K562 (cell line): ENCODE data around the gene DAPK1.

Experiments used
- CTCF ChIP-seq, 3 experiments: IDR thresholded peaks in 2 of 3; conservative IDR thresholded peaks in 1 of 3; 2 replicates each; pipeline ENCODE4 v1.5.1; 2011 to 2012; ENCODE audit warnings: low read length in 3 of 3, mild to moderate bottlenecking in 3 of 3, control low read depth in 2 of 3, improper control_type of control experiment in 1 of 3, inconsistent platforms in 1 of 3, low read depth in 1 of 3, mixed read lengths in 1 of 3, moderate library complexity in 1 of 3; ENCODE audit not compliant: insufficient read depth in 2 of 3
- HNRNPK ChIP-seq: fragments of 200-400 bp; formaldehyde crosslinking; IDR thresholded peaks from one replicate; pipeline ENCODE4 v1.6.1; 2018; ENCODE audit warnings: mild to moderate bottlenecking, low read depth, low read length; ENCODE audit not compliant: poor library complexity, severe bottlenecking
- HNRNPL ChIP-seq: fragments of 200-400 bp; formaldehyde crosslinking; IDR thresholded peaks from 2 replicates; pipeline ENCODE4 v1.6.1; 2017; ENCODE audit warnings: low read depth, mild to moderate bottlenecking, low read length
- HOMEZ ChIP-seq: fragments of 250-450 bp; sonication (Bioruptor Pico); IDR thresholded peaks from 2 replicates; pipeline ENCODE4 v1.4.0; 2020; ENCODE audit warnings: mild to moderate bottlenecking, moderate library complexity
- PCBP2 ChIP-seq: fragments of 200-400 bp; formaldehyde crosslinking; IDR thresholded peaks from 2 replicates; pipeline ENCODE4 v1.6.1; 2018; ENCODE audit warnings: low read length, low read depth, mild to moderate bottlenecking, moderate library complexity; ENCODE audit not compliant: poor library complexity, severe bottlenecking
- POLR2AphosphoS5 ChIP-seq: IDR thresholded peaks from 2 replicates; pipeline ENCODE4 v1.6.1; 2011; ENCODE audit warnings: mild to moderate bottlenecking, low read depth, low read length, moderate library complexity; ENCODE audit not compliant: control insufficient read depth, insufficient read depth
- SFPQ ChIP-seq: fragments of 200-400 bp; formaldehyde crosslinking; IDR thresholded peaks from 2 replicates; pipeline ENCODE4 v1.6.1; 2017; ENCODE audit warnings: mild to moderate bottlenecking, low read depth, low read length, moderate library complexity
- ZBTB26 ChIP-seq: fragments of 450-650 bp; formaldehyde crosslinking; IDR thresholded peaks from 2 replicates; pipeline ENCODE4 v1.4.0; 2022; ENCODE audit warnings: missing genetic modification characterization
- ZC3H8 ChIP-seq: fragments of 450-650 bp; IDR thresholded peaks from 2 replicates; pipeline ENCODE4 v1.6.1; 2017
- ZNF398 ChIP-seq: fragments of 250-450 bp; sonication (Bioruptor Pico); IDR thresholded peaks from 2 replicates; pipeline ENCODE4 v1.8.0; 2021; ENCODE audit warnings: moderate library complexity, mild to moderate bottlenecking, inconsistent platforms
- ZNF609 ChIP-seq: sonication (generic); formaldehyde crosslinking; IDR thresholded peaks from 2 replicates; pipeline ENCODE4 v1.8.1; 2023; ENCODE audit warnings: missing genetic modification reagents, mild to moderate bottlenecking, borderline replicate concordance
- ZNF79 ChIP-seq: fragments of 250-450 bp; sonication (Bioruptor Pico); IDR thresholded peaks from 2 replicates; pipeline ENCODE4 v1.4.0; 2020; ENCODE audit warnings: low read depth, mild to moderate bottlenecking, moderate library complexity

- TF ChIP-seq ZNF398 (CRISPR knock-in tag): no peak
- TF ChIP-seq PCBP2: no peak
- no peak for TF ChIP-seq SFPQ
- no peak for TF ChIP-seq CTCF (IDR thresholded peaks at IDR 0.05 in 2 of 3, conservative IDR thresholded peaks at IDR 0.05 in 1 of 3; ENCODE audit: insufficient read depth in 2 of 3, low read depth in 1 of 3, low read length in 3 of 3)
- TF ChIP-seq POLR2AphosphoS5: no peak
- TF ChIP-seq ZC3H8: no peak
- TF ChIP-seq ZNF79: no peak
- no peak for TF ChIP-seq HNRNPK
- no peak for TF ChIP-seq HNRNPL
- no peak for TF ChIP-seq ZNF609 (CRISPR knock-in tag)
- TF ChIP-seq ZBTB26 (CRISPR knock-in tag): no peak
- no peak for TF ChIP-seq HOMEZ (CRISPR knock-in tag)
Measured at GRCh38 chr9:87734106-87734505, 236.4 kb downstream of the DAPK1 start.
